Limb (tissue), 2 donors: ENCODE results near the gene ARVCF.

Experiments
- DNase-seq, 2 donors: peaks; one replicate each; pipeline ENCODE4 v3.0.0-alpha.2; 2016; ENCODE audit errors: extremely low spot score in 2 of 2

The ARVCF gene

GRCh38 chr22:19987394-19988306, 29.0 kb downstream of the ARVCF start:
- no peak for DNase-seq

GRCh38 chr22:19986410-19987341, 29.9 kb downstream of the ARVCF start:
- peak; percentile 56 to 89 for DNase-seq

GRCh38 chr22:19986011-19986409, 30.6 kb downstream of the ARVCF start:
- no peak for DNase-seq

- no peak for DNase-seq
Observed at GRCh38 chr22:19984851-19985811, 31.5 kb downstream of the ARVCF start.

DNA sequence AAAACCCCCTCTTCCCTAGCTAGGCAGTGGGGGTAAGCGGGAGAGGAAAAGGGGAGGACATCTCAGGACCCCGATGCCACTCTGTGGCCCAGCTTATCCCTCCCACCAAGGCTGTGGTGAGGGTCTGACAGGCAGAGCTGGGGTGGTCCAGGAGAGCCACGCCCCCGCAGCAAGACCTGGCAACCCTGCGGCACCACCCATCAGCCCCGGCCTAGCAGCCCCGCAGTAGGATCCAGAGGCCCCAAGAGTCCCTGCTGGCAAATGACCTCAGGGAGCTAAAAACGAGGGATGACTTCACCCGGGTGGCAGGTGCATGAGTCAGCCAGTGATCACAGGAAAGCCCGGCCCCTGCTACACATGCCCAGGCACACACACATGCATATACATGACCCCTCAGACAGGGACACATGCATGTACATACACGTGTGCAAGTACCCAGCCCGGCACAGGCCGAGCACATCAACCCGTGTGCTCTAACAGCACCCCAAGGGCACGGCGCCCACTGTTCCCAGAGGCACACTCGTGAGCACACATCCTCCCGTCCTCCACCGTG, 32.3 kb downstream of the ARVCF start:
- DNase-seq: no peak

DNA sequence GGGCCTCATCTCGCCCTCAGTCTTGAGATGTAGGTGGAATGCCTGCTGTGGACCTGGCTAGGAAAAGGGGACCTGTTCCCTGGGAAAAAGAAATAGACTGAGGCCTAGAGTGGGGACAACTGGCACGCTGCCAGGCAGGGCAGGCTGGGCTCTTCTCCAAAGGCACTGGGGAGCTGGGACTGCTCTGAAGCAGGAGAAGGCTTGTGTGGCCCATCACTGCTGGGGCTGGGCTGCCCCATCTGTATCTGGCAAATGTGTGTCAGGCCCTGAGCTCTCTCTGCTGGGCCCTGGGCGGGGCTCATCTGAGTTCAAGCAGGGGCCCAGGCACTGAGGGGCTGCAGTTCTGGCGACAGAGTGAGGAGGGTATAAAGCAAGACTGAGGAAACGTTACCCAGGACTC, 32.9 kb downstream of the ARVCF start:
- no peak for DNase-seq

GRCh38 chr22:19982991-19983578, 33.5 kb downstream of the ARVCF start:
- no peak for DNase-seq

GRCh38 chr22:19981961-19982920, 34.4 kb downstream of the ARVCF start:
- no peak for DNase-seq

DNA sequence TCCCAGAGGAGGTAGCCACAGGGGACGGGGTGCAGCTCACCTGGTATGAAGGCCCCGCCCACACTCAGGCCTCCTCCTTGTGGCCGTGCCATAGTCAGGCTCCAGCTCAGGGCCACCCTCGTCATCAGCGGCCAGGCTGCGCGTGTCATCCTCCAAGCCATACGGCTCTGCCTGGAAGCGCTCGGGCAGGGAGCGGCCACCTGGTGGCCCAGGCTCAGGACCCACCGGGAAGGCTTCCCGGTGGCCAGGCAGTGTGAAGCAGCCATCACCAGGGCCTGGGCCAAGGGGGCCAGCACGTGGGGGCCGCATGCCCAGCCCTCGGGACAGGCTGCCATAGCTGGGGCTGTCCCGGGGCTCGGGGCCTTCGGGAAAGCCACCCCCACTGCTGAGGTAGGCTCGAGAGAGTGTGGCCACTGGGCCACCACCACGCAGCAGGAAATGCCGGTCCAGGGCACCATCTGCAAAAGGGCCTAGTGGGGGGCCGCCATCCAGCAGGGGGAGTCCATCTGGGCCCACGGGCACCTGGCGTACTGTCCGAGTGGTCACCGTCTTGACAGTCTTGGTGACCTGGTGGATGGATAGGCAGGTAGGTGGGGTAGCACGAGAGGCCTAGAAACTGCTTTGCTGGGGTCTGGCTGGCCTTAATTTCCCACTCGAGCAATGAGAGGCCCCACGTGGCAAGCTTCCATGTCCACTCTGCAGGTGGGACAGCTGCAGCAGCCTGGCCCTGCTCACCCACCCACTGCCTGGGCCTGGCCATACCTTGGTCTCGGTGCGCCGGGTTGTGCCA, 35.3 kb downstream of the ARVCF start:
- DNase-seq: no peak

- no peak for DNase-seq
Observed at GRCh38 chr22:19980766-19981165, 35.9 kb downstream of the ARVCF start.

- DNase-seq: no peak
Observed at GRCh38 chr22:19979712-19980493, 36.7 kb downstream of the ARVCF start.

DNA sequence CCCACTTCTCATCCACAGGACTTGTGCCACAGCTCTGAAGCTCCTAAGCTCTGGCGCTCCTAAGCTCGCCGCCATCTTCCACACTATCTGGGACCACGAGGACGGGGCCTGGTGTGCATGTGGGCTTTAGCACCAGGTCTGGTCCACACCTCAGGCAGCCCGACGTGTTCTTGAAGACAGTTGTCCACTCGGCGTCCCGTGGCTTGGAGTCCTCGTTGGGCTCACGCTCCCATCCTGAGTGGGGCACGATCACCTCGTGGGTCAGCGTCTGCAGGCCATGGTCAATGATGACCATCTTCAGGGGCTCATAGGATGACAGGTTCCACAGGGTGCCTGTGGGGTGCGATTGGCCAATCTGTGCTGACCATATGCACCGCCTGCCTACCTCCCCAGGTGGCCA, 37.9 kb downstream of the ARVCF start:
- no peak for DNase-seq

- DNase-seq: no peak
Observed at GRCh38 chr22:19977296-19978243, 39.1 kb downstream of the ARVCF start.

DNA sequence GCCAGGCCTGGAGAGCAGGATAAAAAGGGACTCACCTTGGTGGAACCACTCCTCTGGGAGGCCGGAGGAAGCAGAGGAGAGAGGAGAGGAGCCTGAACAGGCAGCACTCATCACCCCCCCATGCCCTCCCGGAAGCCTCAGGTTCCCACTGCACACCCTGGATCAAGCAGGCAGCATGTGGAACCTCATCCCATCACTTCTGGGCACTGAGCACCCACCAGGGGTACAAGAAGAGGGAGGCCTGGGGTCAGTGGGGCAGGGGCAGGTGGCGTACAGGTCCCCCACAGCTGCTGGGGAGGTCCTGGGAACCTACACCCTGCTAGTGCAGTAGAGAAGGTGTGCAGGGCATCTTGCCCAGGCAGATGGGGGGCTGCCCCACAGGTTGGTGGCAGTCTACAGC, 40.0 kb downstream of the ARVCF start:
- DNase-seq: no peak

- DNase-seq: no peak
Observed at GRCh38 chr22:19975707-19976035, 41.0 kb downstream of the ARVCF start.

- DNase-seq: no peak
Observed at GRCh38 chr22:19974935-19975706, 41.5 kb downstream of the ARVCF start.
